Epithelial cell of proximal tubule (primary cell): ENCODE results near the gene PTRH1. TPM values are rescaled to one million over a fixed set of nuclear protein-coding genes. Genes with fewer than 3 reads are reported as not detected.
"Not testable (repeated sequence)": the region's sequence is repeated elsewhere in the genome, so short reads cannot be mapped to it uniquely, and the experiment has no call there.

ENCODE experiments used
- DNase-seq: peaks from one replicate; pipeline ENCODE4 v3.0.0-alpha.2; 2011; ENCODE audit warnings: low read depth
- H3K4me3 ChIP-seq: 2 replicates; pipeline ENCODE4 v1.5.1; 2011; ENCODE audit warnings: low read depth, mild to moderate bottlenecking, low read length
- total RNA-seq: library from RNA; depleted of rRNA; stranded (reverse); fragments of >200 nt; gene quantifications from 2 replicates; pipeline ENCODE4 v1.2.3, GENCODE V29; 2015
- TF ChIP-seq, protein P1 (sequence below): conservative IDR thresholded peaks from 2 replicates; pipeline ENCODE4 v1.5.1; 2012; ENCODE audit warnings: low read depth, mild to moderate bottlenecking, low read length

PTRH1 gene
- 46.7 and 47.4 TPM in 2 replicates for total RNA-seq

DNA sequence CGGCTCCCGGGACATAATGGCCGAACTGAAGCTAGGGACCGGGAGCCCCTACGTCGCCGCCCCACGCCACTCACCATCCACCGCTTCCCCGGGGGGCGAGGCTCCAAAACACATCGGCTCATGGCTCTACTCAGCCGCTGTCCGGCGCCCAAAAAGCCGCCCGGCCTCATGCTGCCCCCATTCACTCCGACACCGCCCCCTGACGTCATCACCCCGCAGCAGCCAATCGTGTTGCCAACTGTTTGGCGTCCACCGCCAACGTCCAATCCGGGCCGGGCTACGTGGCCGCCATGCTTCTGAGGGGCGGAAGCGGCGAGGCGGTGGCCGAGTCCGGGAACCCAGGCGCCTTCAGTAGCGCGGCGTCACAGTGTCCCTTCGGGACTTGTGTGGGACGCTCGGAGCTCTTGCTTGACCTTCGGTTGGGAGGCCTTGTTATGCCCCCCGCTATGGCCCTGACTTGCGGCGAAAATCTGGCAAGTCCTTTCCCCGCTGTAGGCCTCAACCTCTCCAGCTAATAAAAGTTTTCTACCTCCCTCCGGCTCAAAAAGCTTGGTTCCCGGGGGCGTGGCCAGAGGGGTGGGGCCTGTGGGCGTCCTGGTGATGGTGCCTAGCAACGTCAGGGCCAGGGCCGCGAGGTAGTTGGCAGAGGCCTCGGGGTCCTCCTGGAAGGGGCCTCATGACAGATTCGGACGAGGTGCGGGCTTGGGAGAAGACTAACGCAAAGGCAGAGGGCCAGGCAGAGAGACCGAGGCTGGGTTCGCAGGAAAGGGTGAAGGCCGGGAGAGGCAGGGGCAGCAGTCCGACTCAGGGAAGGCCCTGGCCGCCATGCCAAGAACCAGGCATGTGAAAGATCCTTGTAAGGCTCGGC is at the start of gene PTRH1, which contains the start of gene TTC16:
Gene PTRH1 (minus strand): TSS at position 194 of the 868 bp plus-strand sequence. CDS start 24 bp downstream, at position 170.
Gene TTC16 (plus strand): TSS at position 610 of the 868 bp plus-strand sequence. CDS start 67 bp downstream, at position 677.
- no peak for DNase-seq
- peak within 1 kb of the TSS; percentile 98 for H3K4me3 ChIP-seq
- TF ChIP-seq, protein P1, sequence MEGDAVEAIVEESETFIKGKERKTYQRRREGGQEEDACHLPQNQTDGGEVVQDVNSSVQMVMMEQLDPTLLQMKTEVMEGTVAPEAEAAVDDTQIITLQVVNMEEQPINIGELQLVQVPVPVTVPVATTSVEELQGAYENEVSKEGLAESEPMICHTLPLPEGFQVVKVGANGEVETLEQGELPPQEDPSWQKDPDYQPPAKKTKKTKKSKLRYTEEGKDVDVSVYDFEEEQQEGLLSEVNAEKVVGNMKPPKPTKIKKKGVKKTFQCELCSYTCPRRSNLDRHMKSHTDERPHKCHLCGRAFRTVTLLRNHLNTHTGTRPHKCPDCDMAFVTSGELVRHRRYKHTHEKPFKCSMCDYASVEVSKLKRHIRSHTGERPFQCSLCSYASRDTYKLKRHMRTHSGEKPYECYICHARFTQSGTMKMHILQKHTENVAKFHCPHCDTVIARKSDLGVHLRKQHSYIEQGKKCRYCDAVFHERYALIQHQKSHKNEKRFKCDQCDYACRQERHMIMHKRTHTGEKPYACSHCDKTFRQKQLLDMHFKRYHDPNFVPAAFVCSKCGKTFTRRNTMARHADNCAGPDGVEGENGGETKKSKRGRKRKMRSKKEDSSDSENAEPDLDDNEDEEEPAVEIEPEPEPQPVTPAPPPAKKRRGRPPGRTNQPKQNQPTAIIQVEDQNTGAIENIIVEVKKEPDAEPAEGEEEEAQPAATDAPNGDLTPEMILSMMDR = no peak

DNA sequence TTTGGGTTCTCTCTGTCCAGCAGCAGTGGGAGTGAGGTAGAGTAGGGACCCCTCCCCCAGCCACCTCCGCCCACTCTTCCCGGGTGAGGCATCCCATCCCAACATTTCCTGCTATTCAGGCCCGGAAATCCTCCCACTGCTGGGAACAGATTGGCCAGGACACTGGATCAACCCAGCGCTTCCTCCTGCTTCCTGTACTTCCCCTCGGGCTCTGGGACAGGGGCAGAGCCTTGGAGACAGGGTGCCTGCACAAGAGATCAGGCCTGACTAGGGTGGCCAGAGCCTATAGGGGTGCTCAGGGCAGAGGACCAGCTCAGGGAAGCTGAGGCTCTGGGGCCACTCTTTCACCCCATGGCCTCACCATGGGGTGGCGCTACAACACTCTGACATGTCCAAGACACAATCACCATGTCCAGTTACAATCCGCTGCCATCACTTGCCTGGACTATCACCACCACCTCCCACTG is 48.5 kb upstream of the PTRH1 start:
- no peak overlapping the region for H3K4me3 ChIP-seq
- TF ChIP-seq, protein P1 = peak; percentile 40
- DNase-seq = no peak

DNA sequence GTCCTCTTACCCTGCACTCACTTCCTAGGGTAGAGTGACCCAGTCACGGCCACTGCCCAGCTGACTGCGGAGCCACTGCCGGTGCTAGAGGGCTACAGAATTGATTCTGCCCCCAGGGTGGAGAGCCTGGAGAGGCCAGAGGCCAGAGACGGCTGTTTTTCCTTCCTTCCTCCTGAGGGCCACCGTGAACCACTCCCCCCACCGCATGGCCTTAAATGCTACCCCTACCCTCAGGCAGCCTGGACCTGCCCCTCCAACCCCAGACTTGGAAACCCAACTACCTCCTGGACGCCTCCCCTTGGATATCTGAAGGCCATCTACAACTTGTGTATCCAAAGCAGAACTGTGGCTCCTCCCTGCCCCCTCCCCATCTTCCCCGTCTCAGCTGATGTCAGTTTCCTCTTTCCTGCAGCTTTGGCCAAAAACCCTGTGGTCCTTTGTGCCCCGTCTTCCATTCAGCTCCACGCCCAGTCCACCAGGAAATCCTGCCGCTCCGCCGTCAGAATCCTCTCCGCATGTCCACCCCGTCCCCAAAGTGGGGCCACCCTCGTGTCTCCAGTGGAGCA is 46.7 kb upstream of the PTRH1 start:
- TF ChIP-seq, protein P1 = no peak
- H3K4me3 ChIP-seq = no peak overlapping the region
- no peak for DNase-seq

- no peak for DNase-seq
- H3K4me3 ChIP-seq = no peak overlapping the region
Observed at GRCh38 chr9:127761491-127761956, 46.1 kb upstream of the PTRH1 start.

DNA sequence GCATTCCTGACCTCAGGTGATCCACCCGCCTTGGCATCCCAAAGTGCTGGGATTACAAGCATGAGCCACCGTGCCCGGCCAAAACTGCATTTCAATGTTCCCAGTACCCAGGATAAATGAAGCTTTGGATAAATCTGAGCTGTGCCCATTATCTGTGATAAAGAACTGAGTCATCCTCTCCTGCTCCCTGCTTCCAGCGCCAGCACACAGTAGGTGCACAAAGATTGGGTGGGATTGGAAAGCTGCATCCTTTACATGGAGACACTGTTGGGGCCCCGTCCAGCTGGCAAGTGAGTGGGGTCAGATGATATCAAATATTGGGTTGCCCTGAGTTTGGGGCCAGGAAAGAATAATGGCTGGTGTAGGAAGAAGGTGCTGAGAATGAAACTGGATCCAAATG is 45.6 kb upstream of the PTRH1 start:
- H3K4me3 ChIP-seq = no peak overlapping the region
- no peak for DNase-seq
- TF ChIP-seq, protein P1 = no peak

More at GRCh38 chr9:127761491-127761956, 46.1 kb upstream of the PTRH1 start:
- TF ChIP-seq, protein P1 = no peak

GRCh38 chr9:127758843-127759242 is 43.4 kb upstream of the PTRH1 start:
- H3K4me3 ChIP-seq = no peak overlapping the region
- DNase-seq = no peak
- TF ChIP-seq, protein P1 = no peak

DNA sequence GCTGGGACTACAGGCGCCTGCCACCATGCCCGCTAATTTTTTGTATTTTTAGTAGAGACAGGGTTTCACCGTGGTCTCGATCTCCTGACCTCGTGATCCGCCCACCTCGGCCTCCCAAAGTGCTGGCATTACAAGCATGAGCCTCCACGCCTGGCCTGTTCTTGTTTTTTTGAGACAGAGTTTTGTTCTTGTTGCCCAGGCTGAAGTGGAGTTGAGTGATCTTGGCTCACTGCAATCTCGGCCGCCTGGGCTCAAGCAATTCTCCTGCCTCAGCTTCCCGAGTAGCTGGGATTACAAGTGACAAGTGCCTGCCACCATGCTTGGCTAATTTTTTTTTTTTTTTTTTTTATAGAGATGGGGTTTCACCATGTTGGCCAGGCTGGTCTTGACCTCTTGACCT is 41.3 kb upstream of the PTRH1 start:
- not testable (repeated sequence) for H3K4me3 ChIP-seq, DNase-seq
